OCI-LY7 (cell line): ENCODE data around the gene KLHDC8A.

Experiments used
- CTCF ChIP-seq: fragments of 200-600 bp; sonication (generic); conservative IDR thresholded peaks from 2 replicates; pipeline ENCODE4 v1.5.1; 2014; ENCODE audit warnings: mild to moderate bottlenecking, antibody characterized with exemption, low read length, moderate library complexity, mixed read lengths
- EZH2phosphoT487 ChIP-seq: fragments of 200-600 bp; sonication (generic); IDR thresholded peaks from 2 replicates; pipeline ENCODE4 v1.6.1; 2018; ENCODE audit warnings: low read depth, borderline replicate concordance, mild to moderate bottlenecking, mixed run types, antibody characterized with exemption, low read length, moderate library complexity, mixed read lengths

- no peak for TF ChIP-seq CTCF
- TF ChIP-seq EZH2phosphoT487, result no peak
These were observed 26.6 kb downstream of the KLHDC8A start for GRCh38 chr1:205330150-205330549.
